Epidermal melanocyte (primary cell): ENCODE measurements around the gene FGF11.
A peak's percentile ranks its signal among the peaks of the same experiment; 100 is the strongest.
"Not testable (repeated sequence)": the region's sequence is repeated elsewhere in the genome, so short reads cannot be mapped to it uniquely, and the experiment has no call there.

ENCODE experiments used
- DNase-seq: peaks from one replicate; pipeline ENCODE4 v3.0.0; 2011; ENCODE audit warnings: low spot score; ENCODE audit not compliant: insufficient read length

Gene FGF11

DNA sequence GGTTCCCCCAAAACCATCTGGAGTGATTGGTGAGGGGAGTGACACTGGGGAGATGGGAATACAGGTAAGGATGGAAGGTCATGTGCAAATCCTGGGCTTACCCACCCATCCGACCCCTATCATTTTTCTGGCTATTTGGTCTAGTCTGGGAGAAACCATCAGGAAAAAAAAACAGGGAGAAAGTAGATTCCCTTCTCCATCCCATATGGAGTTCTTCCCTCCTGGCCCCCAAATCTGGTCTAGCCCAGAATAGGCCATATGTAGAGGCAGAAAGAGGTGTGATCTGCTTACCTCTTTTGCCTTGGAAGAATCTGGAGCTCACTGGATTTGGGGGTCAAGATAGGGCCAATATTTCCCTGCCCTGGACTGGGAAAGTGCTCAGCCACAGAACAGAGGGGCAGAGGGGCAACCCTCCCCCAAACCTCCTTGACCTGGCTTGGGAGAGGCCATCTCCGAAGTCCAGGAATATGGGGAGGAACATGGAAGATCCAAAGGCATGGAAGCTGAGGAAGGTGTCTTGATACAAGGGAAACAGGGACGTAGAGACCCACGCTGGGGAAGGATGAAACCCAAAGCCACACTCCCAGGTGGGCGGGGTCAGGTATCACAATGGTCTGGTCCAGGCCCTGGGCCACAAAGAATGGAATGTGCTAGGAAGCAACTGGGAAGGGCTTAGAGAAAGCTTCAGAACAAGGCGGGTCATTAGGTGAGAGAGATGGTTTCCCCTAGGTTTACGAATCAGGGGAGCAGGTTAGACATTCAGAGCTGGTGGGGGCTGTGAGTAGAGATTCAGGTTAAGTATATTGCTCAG lies 21.7 kb downstream of the FGF11 start:
- DNase-seq, result peak; percentile 12

DNA sequence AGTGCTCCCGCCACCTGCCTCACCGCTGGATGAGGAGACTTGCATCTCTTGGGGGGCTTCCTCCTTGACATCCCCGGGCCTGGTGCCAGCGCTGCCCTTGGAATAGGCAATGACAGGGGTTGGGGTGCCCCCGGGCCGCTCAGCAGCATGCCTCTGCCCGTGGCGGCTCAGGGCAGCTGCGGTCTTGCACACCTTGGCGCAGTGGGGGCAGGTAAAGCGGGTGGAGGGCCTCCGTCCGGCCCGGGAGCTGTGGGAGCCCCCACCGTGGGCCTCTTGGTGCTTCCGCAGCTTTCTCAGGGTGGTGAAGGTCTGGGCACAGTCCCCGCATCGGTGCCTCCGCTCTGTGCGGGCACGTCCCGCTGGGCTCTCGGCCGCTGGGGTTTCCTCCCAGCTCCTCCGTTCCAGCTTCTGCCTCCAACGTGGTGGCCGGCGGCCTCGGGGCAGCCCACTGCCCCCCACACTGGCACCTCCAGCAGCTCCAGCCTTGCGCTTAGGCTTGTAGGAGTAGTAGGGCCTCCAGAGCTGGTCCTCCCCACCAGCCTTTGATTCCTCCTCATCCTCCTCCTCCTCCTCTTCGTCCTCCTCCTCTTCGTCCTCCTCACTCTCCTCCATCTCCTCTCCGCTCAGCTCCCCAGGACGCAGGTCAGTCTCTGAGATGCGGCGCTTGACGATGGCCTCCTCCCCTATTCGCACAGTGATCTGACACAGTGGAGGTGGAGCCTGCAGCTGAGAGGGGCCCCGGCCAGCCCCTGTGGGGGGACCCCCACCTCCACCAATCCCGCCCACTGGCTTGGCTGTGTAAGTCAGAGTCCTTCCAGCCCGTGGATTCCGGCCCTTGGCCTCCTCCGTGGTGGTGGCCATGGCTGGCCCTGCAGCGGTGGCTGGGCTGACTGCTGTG lies 23.4 kb downstream of the FGF11 start:
- peak; percentile 7 for DNase-seq

DNA sequence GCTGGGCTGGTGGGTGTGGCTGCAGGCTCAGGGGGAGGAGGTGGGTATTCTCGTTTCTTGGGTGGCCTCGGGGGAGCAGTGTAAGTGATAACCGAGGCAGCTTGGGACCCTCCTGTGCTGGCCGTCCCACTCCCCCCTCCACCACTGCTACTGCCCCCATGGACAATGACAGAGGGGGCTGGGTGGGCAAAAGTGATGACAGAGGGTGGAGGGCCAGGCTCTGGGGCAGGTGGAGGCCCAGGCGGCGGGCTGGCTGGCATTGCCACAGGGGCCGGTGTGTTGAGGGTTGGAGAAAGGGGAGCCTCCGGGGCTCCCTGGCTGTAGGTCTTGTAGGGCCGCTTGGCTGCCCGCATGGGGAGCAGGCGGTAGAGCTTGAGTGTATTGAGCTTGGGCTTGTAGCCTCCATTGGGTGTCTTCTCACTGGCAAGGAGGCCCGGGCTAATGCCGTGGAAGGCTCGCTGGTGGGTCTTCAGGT lies 24.1 kb downstream of the FGF11 start:
- DNase-seq, result no peak

DNA sequence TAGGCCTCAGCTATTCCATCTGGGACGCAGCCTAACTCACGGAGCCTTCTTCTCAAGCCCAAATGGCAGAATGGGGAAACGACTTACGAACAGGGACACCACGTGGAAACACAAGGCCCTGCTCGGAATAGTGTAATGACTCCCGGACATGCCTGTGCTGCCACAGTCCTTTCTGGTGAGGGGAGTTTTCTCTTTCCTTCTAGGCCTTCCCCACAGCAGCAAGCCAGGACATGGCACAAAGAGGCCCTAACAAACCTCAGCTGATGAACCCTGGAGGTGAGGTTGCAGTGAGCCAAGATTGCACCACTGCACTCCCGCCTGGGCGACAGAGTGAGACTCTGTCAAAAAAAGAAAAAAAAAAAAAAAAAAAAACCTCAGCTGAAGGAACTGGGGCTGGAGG lies 24.8 kb downstream of the FGF11 start:
- no peak for DNase-seq

DNA sequence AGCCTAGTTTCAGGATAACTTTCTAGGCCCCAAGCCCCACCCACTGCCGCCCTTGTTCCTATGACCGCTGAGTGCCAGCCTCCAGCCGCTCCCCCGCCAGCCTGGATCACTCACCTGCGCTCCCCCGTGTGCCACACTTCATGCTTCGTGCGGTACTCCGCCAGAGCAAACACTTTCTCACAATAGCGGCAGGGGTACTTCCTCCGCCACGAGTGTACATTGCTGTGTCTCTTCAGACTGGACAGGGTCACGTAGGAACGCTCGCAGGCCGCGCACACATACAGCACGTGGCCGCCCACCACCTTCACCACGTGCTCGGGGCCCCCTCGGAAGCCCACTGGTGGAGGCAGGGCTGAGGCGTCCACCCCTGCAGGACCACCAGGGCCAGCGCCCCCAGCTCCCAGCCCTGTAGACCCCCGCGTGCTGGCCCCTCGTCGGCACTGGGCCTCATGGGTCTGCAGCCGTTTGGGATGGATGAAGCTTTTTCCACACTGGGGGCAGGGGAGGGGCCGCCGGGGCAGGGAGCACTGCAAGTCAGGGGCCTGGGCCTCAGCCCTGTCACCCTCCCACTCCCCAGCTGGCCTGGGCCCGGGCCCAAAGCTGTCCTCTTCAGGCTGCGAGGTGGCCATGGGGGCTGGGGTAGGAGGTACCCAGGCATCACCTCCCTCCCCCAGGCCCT lies 26.4 kb downstream of the FGF11 start:
- DNase-seq, result no peak

DNA sequence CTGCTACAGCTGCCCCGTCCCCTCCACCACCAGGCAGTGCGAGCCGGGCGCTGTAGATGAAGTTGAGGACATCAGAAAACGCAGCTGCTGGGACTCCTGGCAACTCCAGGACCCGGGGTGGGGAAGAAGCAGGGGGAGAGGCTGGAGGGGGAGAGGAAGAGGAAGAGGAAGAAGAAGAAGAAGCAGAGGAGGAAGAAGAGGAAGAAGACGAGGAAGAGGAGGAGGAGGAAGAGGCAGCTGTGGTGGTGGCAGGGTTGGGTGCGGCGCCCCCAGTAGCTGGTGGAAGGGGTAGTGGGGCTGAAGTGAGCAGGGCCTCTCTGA lies 27.0 kb downstream of the FGF11 start:
- DNase-seq, result no peak

DNA sequence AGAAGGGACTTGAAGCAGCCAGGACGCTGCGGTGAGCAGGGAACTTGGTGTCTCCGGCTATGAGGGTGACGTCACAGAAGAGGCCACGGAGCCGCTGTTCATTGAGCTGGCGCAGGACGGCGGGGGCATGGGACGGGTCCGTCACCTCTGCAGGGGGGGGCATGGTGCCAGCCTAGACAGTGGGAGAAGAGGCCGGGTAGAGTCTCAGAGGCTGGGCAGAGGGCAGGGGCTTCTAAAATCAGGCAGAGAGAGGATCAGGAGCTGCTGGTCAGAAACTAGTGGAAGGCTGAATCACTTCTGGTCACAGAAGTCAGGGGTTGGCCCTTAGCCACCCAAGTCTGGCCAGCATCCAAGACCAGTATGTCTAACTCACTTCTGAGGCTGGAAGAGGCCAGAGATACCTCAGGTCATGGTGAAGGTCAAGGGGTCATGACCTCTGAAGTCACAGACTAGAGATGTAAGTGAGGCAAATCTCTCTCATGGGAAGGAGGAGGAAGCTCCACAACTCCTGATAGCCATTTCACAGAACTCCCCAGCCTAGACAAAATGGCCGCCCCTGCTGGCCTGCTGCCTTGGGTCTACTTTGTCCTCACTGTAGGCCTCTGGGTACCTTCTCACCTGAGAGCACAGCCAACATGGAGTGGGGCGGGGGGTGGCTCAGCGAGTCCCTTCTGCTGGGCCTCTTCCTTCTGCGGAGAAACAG lies 27.5 kb downstream of the FGF11 start:
- DNase-seq, result no peak

DNA sequence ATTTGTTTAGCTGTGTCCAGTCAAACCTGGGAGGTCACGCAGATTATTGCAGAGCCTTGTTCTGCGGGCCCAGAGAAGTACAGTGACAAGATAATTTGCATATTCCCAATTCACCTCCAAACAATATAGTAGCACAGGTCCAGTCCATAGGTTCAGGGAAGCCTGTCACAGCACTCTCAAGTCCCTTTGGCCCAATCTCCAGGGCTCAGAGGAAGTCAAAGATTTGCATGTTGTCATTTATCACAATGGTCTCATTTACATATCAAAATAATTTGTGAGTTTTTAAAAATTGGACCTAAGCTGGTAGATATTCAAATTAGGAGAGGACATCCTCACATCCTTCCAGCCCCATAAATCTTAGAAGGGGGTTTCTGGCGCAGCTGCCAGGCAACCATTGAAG lies 28.2 kb downstream of the FGF11 start:
- DNase-seq, result no peak

DNA sequence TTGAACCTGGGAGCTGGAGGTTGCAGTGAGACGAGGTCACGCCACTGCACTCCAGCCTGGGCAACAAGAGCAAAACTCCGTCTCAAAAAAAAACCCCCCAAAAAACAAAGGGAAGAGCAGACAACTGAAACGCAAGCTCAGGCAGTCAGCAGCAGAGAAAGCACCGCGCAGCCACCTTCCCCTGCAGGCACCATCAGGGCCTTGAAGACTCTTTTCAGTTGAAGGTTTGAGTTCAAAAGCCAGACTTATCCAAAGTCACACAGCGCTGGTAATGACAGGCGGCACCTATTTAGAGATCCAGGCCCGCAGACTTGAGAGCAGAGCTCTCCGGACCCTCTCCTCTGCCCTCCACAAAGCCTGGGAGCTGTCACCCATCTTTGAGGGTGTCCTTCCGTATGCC lies 29.0 kb downstream of the FGF11 start:
- no peak for DNase-seq

DNA sequence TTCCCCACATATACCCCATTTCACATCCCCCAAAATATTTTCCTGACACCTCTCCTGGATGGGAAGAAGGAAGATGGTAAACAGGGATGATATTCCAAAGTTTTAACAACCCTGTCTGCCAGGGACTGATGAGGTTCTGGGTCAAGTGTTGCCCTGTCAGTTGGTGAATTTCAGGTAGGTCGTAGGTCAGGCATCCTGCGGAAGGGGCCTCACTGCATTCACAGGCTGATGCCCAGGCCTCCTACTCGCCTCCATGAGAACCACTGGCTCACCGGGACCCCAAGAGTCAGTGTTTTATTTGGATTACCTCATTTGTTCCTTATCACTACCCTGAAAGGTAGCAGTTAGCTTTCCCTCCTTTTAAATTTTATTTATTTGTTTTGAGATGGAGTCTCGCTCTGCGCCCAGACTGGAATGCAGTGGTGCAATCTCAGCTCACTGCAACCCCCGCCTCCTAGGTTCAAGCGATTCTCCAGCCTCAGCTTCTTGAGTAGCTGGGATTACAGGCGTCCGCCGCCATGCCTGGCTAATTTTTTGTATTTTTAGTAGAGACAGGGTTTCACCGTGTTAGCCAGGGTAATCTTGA lies 29.6 kb downstream of the FGF11 start:
- DNase-seq, result no peak

DNA sequence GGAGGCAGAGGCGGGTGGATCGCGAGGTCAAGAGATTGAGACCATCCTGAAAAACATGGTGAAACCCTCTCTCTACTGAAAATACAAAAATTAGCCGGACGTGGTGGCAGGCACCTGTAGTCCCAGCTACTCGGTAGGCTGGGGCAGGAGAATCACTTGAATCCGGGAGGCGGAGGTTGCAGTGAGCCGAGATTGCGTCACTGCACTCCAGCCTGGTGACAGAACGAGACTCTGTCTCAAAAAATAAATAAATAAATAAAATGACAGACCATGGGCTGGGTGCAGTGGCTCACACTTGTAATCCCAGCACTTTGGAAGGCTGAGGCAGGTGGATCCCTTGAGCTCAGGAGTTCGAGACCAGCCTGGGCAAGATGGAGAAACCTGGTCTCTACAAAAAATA lies 30.5 kb downstream of the FGF11 start:
- DNase-seq, result not testable (repeated sequence)

DNA sequence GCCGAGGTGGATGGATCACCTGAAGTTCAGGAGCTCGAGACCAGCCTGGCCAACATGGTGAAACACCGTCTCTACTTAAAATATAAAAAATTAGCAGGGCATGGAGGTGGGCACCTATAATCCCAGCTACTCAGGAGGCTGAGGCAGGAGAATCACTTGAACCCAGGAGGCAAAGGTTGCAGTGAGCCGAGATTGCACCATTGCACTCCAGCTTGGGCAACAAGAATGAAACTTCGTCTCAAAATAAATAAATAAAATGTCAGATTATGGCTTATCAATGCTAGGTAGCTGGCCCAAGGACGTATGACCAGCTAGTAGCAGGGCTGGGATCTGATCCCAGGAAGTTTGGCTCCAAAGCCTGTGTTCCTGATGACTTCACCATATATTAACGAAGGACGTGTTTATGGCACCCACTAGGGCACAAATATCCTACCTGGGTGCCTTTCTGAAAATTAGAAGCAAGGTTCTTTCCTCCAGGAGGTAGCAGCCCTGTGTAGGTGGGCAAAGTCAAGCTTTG lies 31.2 kb downstream of the FGF11 start:
- not testable (repeated sequence) for DNase-seq

DNA sequence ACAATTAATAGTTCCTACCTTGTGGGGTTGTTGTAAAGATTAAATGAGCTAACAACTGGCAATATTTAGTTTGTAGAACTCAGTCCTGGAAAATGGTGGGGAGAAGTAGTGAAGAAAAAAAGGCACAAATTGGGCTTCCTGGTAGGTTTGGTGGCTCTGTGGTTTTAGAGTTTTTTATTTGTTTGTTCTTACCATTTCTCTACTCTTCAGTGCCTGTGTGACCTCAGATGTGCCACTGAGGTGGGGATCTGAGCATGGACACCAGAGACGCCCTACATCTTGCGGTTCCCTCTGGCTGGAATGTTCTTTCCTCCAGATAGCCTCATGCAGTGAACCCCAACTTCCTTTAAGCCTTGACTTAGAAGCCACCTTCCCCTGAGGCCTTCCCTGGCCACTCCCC lies 32.4 kb downstream of the FGF11 start:
- DNase-seq, result no peak

DNA sequence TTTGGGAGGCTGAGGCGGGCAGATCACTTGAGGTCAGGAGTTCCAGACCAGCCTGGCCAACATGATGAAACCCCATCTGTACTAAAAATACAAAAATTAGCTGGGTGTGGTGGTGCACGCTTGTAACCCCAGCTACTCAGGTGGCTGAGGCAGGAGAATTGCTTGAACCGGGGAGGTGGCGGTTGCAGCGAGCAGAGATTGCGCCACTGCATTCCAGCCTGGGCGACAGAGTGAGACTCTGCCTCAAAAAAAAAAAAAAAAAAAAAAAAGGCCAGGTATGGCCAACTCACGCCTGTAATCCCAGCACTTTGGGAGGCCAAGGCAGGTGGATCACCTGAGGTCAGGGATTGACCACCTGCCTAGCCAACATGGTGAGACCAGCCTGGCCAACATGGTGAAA lies 35.5 kb downstream of the FGF11 start:
- DNase-seq, result not testable (repeated sequence)

DNA sequence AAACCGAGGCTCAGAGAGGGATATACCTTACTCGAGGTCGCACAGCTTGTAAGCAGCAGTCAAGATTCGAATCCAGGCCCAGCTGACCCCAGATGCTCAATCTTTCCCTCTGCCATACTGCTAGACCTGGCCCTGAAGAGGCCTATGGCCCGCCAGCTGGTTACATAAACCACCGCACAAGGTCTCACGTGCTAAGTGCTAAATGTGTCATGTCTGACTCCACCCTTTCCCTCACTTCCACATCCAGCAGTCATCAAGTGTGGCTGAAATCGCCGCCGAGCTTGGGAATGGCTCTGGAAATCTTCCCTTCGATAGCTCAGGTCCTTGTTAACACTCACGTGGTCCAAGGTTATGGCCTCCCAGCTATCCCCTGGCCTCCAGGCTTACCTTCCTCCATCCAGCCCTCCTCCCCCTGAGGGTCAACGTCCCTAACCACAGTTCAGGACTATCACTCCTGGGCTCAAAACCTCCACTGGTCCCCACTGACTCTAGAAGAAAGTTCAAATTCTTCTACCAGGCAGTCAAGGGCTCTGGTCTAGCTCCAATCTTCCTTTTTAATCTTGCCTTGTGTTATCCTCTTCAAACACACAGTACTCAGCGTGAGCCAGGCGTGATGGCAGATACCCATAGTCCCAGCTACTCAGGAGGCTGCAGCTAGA lies 36.6 kb downstream of the FGF11 start:
- no peak for DNase-seq

DNA sequence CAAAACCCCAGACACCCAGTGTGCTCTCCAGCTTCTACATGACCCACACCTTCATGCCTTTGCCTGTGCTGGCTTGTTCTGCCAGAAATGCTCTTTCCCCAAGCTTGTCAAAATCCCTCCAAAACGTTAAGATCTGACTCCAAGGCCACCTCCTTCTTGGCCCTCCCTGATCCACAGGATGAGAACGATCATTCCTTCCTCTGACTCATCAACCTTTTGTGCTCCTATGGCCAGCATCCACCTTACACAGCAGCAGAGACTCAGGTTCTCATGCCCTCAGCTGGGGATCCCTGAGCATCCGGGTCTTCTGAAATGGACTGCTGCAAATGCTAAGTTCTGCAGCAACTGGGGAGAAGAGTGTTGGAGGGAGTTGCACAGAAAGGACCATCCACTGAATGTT lies 37.2 kb downstream of the FGF11 start:
- DNase-seq, result no peak

DNA sequence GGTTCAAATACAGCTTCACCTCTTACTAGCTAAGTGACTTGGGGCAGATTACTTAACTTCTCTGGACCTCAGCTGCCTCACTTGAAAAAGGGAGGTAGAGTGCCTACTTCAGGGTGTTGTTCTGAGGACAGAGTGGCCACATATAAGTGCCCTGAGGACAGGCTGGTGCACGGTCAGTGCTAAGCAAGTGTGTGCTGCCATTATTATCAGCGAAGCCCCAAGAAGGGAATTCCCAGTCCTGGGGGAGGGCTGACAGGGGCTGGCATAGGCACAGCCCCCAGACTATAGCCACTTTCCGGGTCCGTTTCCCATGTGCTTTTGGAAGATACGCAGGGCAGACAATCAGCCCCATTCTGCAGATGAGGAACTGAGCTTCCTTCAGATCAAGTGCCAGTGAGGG lies 37.6 kb downstream of the FGF11 start:
- no peak for DNase-seq

DNA sequence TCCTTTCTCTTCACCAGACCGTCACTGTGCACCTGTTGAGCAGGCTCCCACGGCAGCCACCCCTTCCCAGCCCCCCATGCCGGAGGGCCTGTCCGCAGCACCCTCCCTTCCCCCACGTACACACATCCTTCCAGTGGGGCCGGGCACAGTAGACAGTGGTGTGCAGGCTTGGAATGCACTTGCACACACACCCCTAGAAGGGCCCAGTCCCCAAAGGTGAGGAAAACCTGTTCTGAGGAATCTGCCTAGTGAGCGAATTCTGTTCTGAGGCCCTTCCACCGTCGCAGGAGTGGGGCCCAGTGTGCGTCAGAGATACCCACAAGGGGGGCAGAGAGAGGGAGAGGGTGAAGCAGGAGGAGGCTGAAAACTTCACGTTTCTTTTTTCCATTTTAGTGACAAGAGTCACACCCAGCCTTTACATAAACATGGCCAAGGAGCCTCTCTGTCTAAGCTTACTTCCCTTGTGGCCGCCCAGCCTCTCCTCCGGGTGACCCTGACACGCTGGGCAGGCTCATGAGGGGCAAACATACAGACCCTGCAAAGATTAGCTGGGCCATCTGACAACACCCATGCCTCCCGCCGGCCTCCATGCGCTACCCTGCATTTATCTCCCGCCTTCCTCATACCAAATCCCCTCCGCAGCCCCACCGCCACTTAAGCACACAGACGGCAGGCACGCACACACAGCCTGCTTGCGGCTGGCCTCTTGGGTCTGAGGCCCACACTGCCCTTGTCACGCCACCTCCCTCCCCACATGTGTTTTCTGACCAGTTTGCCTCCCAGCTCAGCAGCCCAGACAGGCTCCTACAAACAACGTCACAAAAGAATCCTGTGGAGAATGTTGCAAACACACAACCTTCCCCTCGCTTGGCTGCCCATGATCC lies 38.3 kb downstream of the FGF11 start:
- peak; percentile 92 for DNase-seq
